Trophoblast cell (in vitro differentiated cells and primary cell): ENCODE data around the gene LAMC2.

Source experiments
- DNase-seq, 2 donors: peaks; one replicate each; pipeline ENCODE4 v3.0.0-alpha.2; 2016
- H2AFZ ChIP-seq: 2 replicates; pipeline ENCODE4 v1.6.1; 2013; ENCODE audit warnings: low read length, moderate library complexity, mild to moderate bottlenecking; ENCODE audit not compliant: insufficient read depth, poor library complexity
- H2AK5ac ChIP-seq: 2 replicates; pipeline ENCODE4 v1.6.1; 2013; ENCODE audit warnings: mild to moderate bottlenecking, low read length
- H2BK120ac ChIP-seq: 2 replicates; pipeline ENCODE4 v1.6.1; 2013; ENCODE audit warnings: low read length, mild to moderate bottlenecking, moderate library complexity; ENCODE audit not compliant: insufficient read depth, poor library complexity
- H2BK12ac ChIP-seq: 2 replicates; pipeline ENCODE4 v1.6.1; 2013; ENCODE audit warnings: mild to moderate bottlenecking, low read length, moderate library complexity
- H2BK5ac ChIP-seq: 2 replicates; pipeline ENCODE4 v1.6.1; 2013; ENCODE audit warnings: low read length, low read depth, moderate library complexity, mild to moderate bottlenecking; ENCODE audit not compliant: poor library complexity
- H3K14ac ChIP-seq: 2 replicates; pipeline ENCODE4 v1.6.1; 2013; ENCODE audit warnings: mild to moderate bottlenecking, low read length
- H3K18ac ChIP-seq: 2 replicates; pipeline ENCODE4 v1.6.1; 2013; ENCODE audit warnings: mild to moderate bottlenecking, low read length
- H3K23ac ChIP-seq: 2 replicates; pipeline ENCODE4 v1.6.1; 2013; ENCODE audit warnings: low read length
- H3K27ac ChIP-seq: 2 replicates; pipeline ENCODE4 v1.5.1; 2013; ENCODE audit warnings: low read depth, mild to moderate bottlenecking, inconsistent platforms, low read length, moderate library complexity
- H3K27me3 ChIP-seq: 2 replicates; pipeline ENCODE4 v1.6.1; 2013; ENCODE audit warnings: inconsistent platforms, mild to moderate bottlenecking, low read length, moderate library complexity; ENCODE audit not compliant: insufficient read depth
- H3K36me3 ChIP-seq, 2 experiments: 1 replicate in 1 of 2; 2 replicates in 1 of 2; pipeline ENCODE4 v1.6.1; 2013; ENCODE audit warnings: low read length in 2 of 2, mild to moderate bottlenecking in 2 of 2, moderate library complexity in 1 of 2; ENCODE audit not compliant: insufficient read depth in 2 of 2, control insufficient read depth in 1 of 2
- H3K4ac ChIP-seq: 2 replicates; pipeline ENCODE4 v1.6.1; 2013; ENCODE audit warnings: low read depth, mild to moderate bottlenecking, low read length, moderate library complexity
- H3K4me1 ChIP-seq, 2 experiments: 1 replicate in 1 of 2; 2 replicates in 1 of 2; pipeline ENCODE4 v1.6.1; 2013; ENCODE audit warnings: low read length in 2 of 2, mild to moderate bottlenecking in 2 of 2, moderate library complexity in 1 of 2; ENCODE audit not compliant: insufficient read depth in 2 of 2, control insufficient read depth in 1 of 2
- H3K4me2 ChIP-seq: 2 replicates; pipeline ENCODE4 v1.6.1; 2013; ENCODE audit warnings: inconsistent platforms, mild to moderate bottlenecking, low read length, moderate library complexity
- H3K4me3 ChIP-seq: 2 replicates; pipeline ENCODE4 v1.5.1; 2013; ENCODE audit warnings: mild to moderate bottlenecking, low read depth, low read length, inconsistent platforms
- H3K79me1 ChIP-seq: one replicate; pipeline ENCODE4 v1.6.1; 2013; ENCODE audit warnings: low read length
- H3K79me2 ChIP-seq: 2 replicates; pipeline ENCODE4 v1.6.1; 2013; ENCODE audit warnings: low read length, mild to moderate bottlenecking; ENCODE audit not compliant: control insufficient read depth, insufficient read depth, poor library complexity
- H3K9ac ChIP-seq: 2 replicates; pipeline ENCODE4 v1.6.1; 2013; ENCODE audit warnings: mild to moderate bottlenecking, low read length
- H3K9me3 ChIP-seq: 2 replicates; pipeline ENCODE4 v1.6.1; 2013; ENCODE audit warnings: low read depth, mild to moderate bottlenecking, control low read depth, inconsistent platforms, low read length; ENCODE audit not compliant: insufficient read depth
- H4K12ac ChIP-seq: 2 replicates; pipeline ENCODE4 v1.6.1; 2013; ENCODE audit warnings: low read depth, mild to moderate bottlenecking, low read length, moderate library complexity
- H4K8ac ChIP-seq: 2 replicates; pipeline ENCODE4 v1.6.1; 2013; ENCODE audit warnings: low read depth, mild to moderate bottlenecking, low read length, moderate library complexity
- H4K91ac ChIP-seq: one replicate; pipeline ENCODE4 v1.6.1; 2013; ENCODE audit warnings: low read depth, mild to moderate bottlenecking, low read length, moderate library complexity
- WGBS: extraction: QIAGEN DNeasy Blood & Tissue Kit; methylation state at CpG from one replicate; pipeline ENCODE4 v1.1.7; 2013; ENCODE audit warnings: missing lambda C conversion rate; ENCODE audit not compliant: insufficient read length, insufficient coverage; ENCODE audit errors: extremely low coverage; 5-methylcytosine and 5-hydroxymethylcytosine counted together

LAMC2 gene

GRCh38 chr1:183140633-183141032 is 45.4 kb upstream of the LAMC2 start:
- Histone ChIP-seq H3K4me1 (no peaks in the 10 kb centered on the region), H2AFZ (no peak overlapping the region), H2BK12ac (no peak overlapping the region), H2BK120ac (no peak overlapping the region), H4K91ac (no peak overlapping the region), H3K4me2 (no peak overlapping the region), H3K27me3 (no peaks in the 10 kb centered on the region), H3K9ac (no peak overlapping the region), H3K79me1 (no peaks in the 10 kb centered on the region), H3K79me2 (no peaks in the 10 kb centered on the region), H3K27ac (no peak overlapping the region), H3K18ac (no peak overlapping the region), H3K4ac (no peak overlapping the region), H3K9me3 (peaks cover 2% of the 10 kb centered on the region), H4K12ac (no peak overlapping the region), H3K4me3 (no peak overlapping the region), H2BK5ac (no peak overlapping the region), H3K23ac (no peak overlapping the region), H2AK5ac (no peak overlapping the region), H3K36me3 (peaks cover 14 to 28% of the 10 kb centered on the region in 2 experiments), H3K14ac (no peak overlapping the region), H4K8ac (no peak overlapping the region)
- no peak for DNase-seq

- Histone ChIP-seq H3K79me2 (no peaks in the 10 kb centered on the region), H4K8ac (no peak overlapping the region), H3K14ac (no peak overlapping the region), H3K4me1 (no peaks in the 10 kb centered on the region), H3K36me3 (peaks cover 10 to 23% of the 10 kb centered on the region in 2 experiments), H3K23ac (no peak overlapping the region), H3K27ac (no peak overlapping the region), H4K12ac (no peak overlapping the region), H2BK12ac (no peak overlapping the region), H2BK120ac (no peak overlapping the region), H4K91ac (no peak overlapping the region), H3K27me3 (no peaks in the 10 kb centered on the region), H3K4me3 (no peak overlapping the region), H3K4me2 (no peak overlapping the region), H3K9me3 (peaks cover 2% of the 10 kb centered on the region), H3K79me1 (no peaks in the 10 kb centered on the region), H2AK5ac (no peak overlapping the region), H3K4ac (no peak overlapping the region), H3K9ac (no peak overlapping the region), H2AFZ (no peak overlapping the region), H3K18ac (no peak overlapping the region), H2BK5ac (no peak overlapping the region)
- no CpG with 5 or more reads among the region's 2 CpGs for WGBS
- no peak for DNase-seq
Observed at GRCh38 chr1:183142171-183142570, 43.9 kb upstream of the LAMC2 start.

- Histone ChIP-seq H3K4ac (no peak overlapping the region), H2BK120ac (no peak overlapping the region), H3K4me1 (no peaks in the 10 kb centered on the region), H3K27me3 (no peaks in the 10 kb centered on the region), H3K18ac (no peak overlapping the region), H3K27ac (no peak overlapping the region), H3K4me2 (no peak overlapping the region), H2AFZ (no peak overlapping the region), H4K12ac (no peak overlapping the region), H3K79me2 (no peaks in the 10 kb centered on the region), H3K9ac (no peak overlapping the region), H4K8ac (no peak overlapping the region), H4K91ac (no peak overlapping the region), H2BK12ac (no peak overlapping the region), H3K23ac (no peak overlapping the region), H3K4me3 (no peak overlapping the region), H3K36me3 (peaks cover 10 to 23% of the 10 kb centered on the region in 2 experiments), H2BK5ac (no peak overlapping the region), H3K9me3 (peaks cover 2% of the 10 kb centered on the region), H3K14ac (no peak overlapping the region), H3K79me1 (no peaks in the 10 kb centered on the region), H2AK5ac (no peak overlapping the region)
- WGBS, result no CpG with 5 or more reads among the region's 7 CpGs
- DNase-seq, result no peak
Observed at GRCh38 chr1:183143576-183144315, 42.3 kb upstream of the LAMC2 start.

GRCh38 chr1:183144752-183145151 is 41.3 kb upstream of the LAMC2 start:
- no CpG with 5 or more reads among the region's 3 CpGs for WGBS
- DNase-seq, result no peak
- H3K27me3 ChIP-seq, result no peaks in the 10 kb centered on the region

More at GRCh38 chr1:183144752-183145151, 41.3 kb upstream of the LAMC2 start:
- Histone ChIP-seq H4K91ac (no peak overlapping the region), H3K9ac (no peak overlapping the region), H3K4me3 (no peak overlapping the region), H3K4me1 (no peaks in the 10 kb centered on the region), H3K14ac (no peak overlapping the region), H3K18ac (no peak overlapping the region), H2BK5ac (no peak overlapping the region), H2BK12ac (no peak overlapping the region), H2AFZ (no peak overlapping the region), H4K8ac (no peak overlapping the region), H3K23ac (no peak overlapping the region), H4K12ac (no peak overlapping the region), H3K4me2 (no peak overlapping the region), H3K36me3 (peaks cover 10 to 23% of the 10 kb centered on the region in 2 experiments), H3K79me1 (no peaks in the 10 kb centered on the region), H2BK120ac (no peak overlapping the region), H3K4ac (no peak overlapping the region), H3K27ac (no peak overlapping the region), H3K79me2 (no peaks in the 10 kb centered on the region), H3K9me3 (peaks cover 3% of the 10 kb centered on the region), H2AK5ac (no peak overlapping the region)
